ENCODE results near the gene FAM98B.

FAM98B gene

GRCh38 chr15:38534691-38535090, 80.8 kb downstream of the FAM98B start:
- DNase-seq (ENCODE audit: insufficient read length, low spot score) (no peak), FAIRE-seq (no peak)

- no peak for FAIRE-seq
- DNase-seq (ENCODE audit: insufficient read length, low spot score) = no peak
Observed at GRCh38 chr15:38535491-38536200, 81.7 kb downstream of the FAM98B start.

- DNase-seq (ENCODE audit: insufficient read length, low spot score) = no peak
- FAIRE-seq = no peak
Observed at GRCh38 chr15:38536201-38536676, 82.3 kb downstream of the FAM98B start.

All from HTR-8/SVneo (cell line).